Neutrophil (primary cell): ENCODE data around the gene EXOC3.

Experiments used
- H3K27ac ChIP-seq: fragments of 200-600 bp; sonication (generic); 2 replicates; pipeline ENCODE4 v1.5.1; 2016; ENCODE audit warnings: mild to moderate bottlenecking, moderate library complexity
- H3K27me3 ChIP-seq: fragments of 200-600 bp; sonication (generic); 2 replicates; pipeline ENCODE4 v1.6.0; 2016; ENCODE audit warnings: mild to moderate bottlenecking
- H3K36me3 ChIP-seq: fragments of 200-600 bp; sonication (generic); 2 replicates; pipeline ENCODE4 v1.5.1; 2017
- H3K4me1 ChIP-seq, 2 experiments: fragments of 200-600 bp in 1 of 2; sonication (generic) in 1 of 2; 1 replicate in 1 of 2; 2 replicates in 1 of 2; pipeline versions ENCODE4 v1.5.1 to v1.6.1; 2013 to 2016; ENCODE audit warnings: low read depth in 1 of 2, low read length in 1 of 2, mild to moderate bottlenecking in 1 of 2, moderate library complexity in 1 of 2; ENCODE audit not compliant: control insufficient read depth in 1 of 2, insufficient read depth in 1 of 2
- H3K4me3 ChIP-seq, 2 experiments: fragments of 200-600 bp in 1 of 2; sonication (generic) in 1 of 2; 1 replicate in 1 of 2; 2 replicates in 1 of 2; pipeline ENCODE4 v1.5.1; 2013 to 2016; ENCODE audit warnings: low read depth in 1 of 2, low read length in 1 of 2, mild to moderate bottlenecking in 1 of 2, moderate library complexity in 1 of 2
- H3K9me3 ChIP-seq: fragments of 200-600 bp; sonication (generic); 2 replicates; pipeline ENCODE4 v1.5.1; 2016
- CTCF ChIP-seq: fragments of 200-600 bp; sonication (generic); IDR thresholded peaks from 2 replicates; pipeline ENCODE4 v1.5.1; 2016; ENCODE audit warnings: antibody characterized with exemption

The EXOC3 gene

GRCh38 chr5:422323-423232 is 20.4 kb upstream of the EXOC3 start:
- Histone ChIP-seq H3K27me3 (peaks cover 6% of the 10 kb centered on the region), H3K4me3 (no peak overlapping the region), H3K4me1 (no peaks in the 10 kb centered on the region), H3K9me3 (no peaks in the 10 kb centered on the region), H3K27ac (no peak overlapping the region), H3K36me3 (no peaks in the 10 kb centered on the region)
- TF ChIP-seq CTCF, result no peak

- Histone ChIP-seq H3K9me3 (no peaks in the 10 kb centered on the region), H3K4me1 (no peaks in the 10 kb centered on the region), H3K27ac (no peak overlapping the region), H3K27me3 (peaks cover 12% of the 10 kb centered on the region), H3K4me3 (no peak overlapping the region), H3K36me3 (no peaks in the 10 kb centered on the region)
- TF ChIP-seq CTCF, result no peak
These were observed 19.8 kb upstream of the EXOC3 start for GRCh38 chr5:423233-423565.

- H3K4me1 ChIP-seq, result no peaks in the 10 kb centered on the region
- no peak overlapping the region for H3K27ac ChIP-seq
- no peak overlapping the region for H3K4me3 ChIP-seq
- no peaks in the 10 kb centered on the region for H3K9me3 ChIP-seq
- H3K36me3 ChIP-seq, result no peaks in the 10 kb centered on the region
- H3K27me3 ChIP-seq, result peaks cover 13% of the 10 kb centered on the region
- TF ChIP-seq CTCF, result no peak
These were observed 19.2 kb upstream of the EXOC3 start for GRCh38 chr5:423626-424261.

- TF ChIP-seq CTCF, result no peak
- Histone ChIP-seq H3K36me3 (no peaks in the 10 kb centered on the region), H3K9me3 (no peaks in the 10 kb centered on the region), H3K27ac (no peak overlapping the region), H3K27me3 (peaks cover 13% of the 10 kb centered on the region), H3K4me3 (no peak overlapping the region), H3K4me1 (no peaks in the 10 kb centered on the region)
These were observed 18.5 kb upstream of the EXOC3 start for GRCh38 chr5:424301-425110.

- no peaks in the 10 kb centered on the region for H3K36me3 ChIP-seq
- H3K9me3 ChIP-seq, result no peaks in the 10 kb centered on the region
- H3K4me3 ChIP-seq, result no peak overlapping the region
- peaks cover 13% of the 10 kb centered on the region for H3K27me3 ChIP-seq
- no peak for TF ChIP-seq CTCF
- no peaks in the 10 kb centered on the region for H3K4me1 ChIP-seq
- no peak overlapping the region for H3K27ac ChIP-seq
These were observed 17.3 kb upstream of the EXOC3 start for GRCh38 chr5:425714-426113.
